ENCODE results near the gene OIT3.
A peak's percentile ranks its signal among the peaks of the same experiment; 100 is the strongest.

OIT3 gene

DNA sequence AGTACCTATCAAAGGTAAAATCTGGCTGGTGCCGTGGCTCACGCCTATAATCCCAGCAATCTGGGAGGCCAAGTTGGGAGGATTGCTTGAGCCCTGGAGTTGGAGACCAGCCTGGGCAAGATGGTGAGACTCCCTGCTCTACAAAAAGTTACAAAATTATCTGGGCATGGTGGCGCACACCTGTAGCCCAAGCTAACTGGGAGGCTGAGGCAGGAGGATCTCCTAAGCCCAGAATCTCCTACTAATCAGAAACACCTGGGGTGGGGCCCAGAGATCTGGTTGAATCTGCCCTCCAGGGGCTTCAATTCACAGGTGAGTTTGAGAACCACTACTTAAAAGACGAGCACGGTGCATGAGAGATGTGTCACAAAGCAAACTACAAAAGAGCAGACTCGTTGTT, 58.6 kb downstream of the OIT3 start:
- DNase-seq (ENCODE audit: low read depth, low spot score): no peak

DNA sequence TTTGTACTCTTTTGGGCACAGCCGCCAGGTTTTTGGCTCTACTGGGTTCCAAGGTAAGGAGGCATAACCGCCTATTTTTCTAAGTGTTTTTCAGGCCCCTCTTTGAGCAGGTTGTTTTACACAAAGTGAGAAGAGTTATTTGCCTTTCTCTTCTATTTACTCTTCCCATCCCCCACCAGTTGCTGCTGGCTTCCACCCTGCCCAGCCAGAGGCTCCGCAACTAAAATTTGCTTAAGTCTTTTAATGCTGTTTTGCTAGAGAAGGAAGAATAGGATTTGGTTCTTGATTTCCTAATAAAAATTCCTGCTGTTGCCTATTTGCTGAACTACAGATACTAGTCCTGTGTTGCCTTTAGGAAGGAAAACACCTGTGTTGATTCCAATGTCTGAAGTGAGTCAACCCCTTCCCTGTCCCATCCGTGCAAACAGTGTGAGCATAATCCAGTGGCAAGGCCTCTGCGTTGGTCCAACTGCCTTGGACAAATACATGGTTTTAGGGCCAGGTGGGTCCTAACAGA, 59.2 kb downstream of the OIT3 start:
- DNase-seq (ENCODE audit: low read depth, low spot score): peak; percentile 14

DNA sequence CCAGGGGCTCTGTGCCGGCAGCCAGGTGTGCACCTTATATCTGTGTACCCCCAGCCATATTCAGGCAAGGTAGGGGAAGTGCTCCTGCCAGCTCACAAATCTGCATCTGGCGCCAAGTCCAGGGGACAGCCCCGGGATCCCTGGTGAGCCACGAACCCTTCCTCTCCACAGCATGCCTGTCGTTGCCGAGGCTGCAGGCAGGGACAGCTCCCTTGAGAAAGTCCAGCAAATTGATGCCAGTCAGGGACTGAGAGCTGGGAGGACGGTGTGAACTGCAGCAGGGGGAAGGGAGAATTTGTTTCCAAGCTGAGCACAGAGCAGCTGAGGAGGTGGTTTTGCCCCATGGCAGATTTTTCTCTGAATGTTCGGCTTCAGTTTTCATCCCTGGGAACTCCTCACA, 60.1 kb downstream of the OIT3 start:
- DNase-seq (ENCODE audit: low read depth, low spot score): peak; percentile 65

DNA sequence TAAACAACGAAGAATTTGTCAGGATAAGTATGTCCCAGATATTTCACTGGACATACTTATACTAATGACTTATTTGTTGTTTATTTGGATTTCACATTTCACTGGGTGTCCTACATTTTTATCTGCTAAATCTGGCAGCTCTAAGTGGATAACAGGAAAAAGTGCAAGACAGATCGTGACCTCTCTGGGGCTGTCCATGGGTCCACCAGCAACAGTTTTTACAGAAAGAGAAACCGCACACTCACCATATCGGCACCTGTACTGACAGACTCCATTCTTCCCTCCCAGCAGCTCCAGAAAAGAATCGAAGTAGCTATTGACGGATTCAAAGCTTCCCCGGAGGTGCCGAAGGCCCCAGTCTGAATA, 60.7 kb downstream of the OIT3 start:
- DNase-seq (ENCODE audit: low read depth, low spot score): no peak

DNA sequence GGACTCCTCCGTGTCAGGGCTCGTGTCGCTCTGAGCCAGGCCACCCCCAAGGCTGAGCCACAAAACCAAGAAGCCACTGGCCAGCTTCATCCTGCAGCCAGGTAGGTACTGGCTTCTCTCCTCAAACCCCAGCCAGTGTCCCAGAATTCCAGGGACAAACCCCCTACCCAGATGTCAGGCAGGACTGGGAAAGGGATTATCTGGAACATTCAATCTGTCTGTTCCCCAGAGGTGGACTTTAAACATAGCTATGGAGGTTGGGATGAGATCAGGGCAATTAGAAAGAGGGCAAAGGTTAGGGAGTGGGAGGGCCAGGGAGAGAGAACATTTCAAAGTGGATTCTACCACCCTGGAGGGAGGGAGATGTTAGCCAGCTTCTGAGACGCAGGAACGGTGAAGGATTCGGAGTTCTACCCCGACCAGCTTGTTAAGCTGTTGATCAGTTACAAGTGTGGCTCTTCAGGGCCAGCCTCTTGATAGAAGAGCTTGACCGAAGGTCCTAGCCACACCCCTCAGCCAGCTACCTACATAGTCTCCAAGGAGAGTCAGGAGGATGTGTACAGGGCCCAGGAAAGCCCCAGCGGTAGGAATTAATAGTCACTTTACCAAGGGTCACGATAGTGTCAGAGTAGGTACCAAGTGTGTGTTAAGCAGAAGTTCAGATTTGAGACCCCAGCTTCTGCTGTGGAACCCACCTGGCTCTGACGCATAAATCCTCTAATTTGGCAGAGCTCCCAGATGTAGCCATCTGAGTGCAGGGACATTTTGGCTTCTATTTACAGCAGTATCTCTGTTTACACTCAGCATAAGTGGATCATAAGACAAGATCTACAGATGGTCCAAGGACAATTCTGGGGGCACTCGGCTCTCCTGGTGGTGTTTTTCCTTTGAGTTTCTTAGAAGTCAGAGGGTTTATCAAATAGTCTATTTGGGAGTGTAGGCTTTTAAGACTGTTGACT, 61.3 kb downstream of the OIT3 start, which contains the start of gene PLA2G12B:
Gene PLA2G12B (minus strand): TSS at position 211 of the 959 bp plus-strand sequence. CDS start 121 bp downstream, at position 90.
- peak; percentile 44 for DNase-seq (ENCODE audit: low read depth, low spot score)

DNA sequence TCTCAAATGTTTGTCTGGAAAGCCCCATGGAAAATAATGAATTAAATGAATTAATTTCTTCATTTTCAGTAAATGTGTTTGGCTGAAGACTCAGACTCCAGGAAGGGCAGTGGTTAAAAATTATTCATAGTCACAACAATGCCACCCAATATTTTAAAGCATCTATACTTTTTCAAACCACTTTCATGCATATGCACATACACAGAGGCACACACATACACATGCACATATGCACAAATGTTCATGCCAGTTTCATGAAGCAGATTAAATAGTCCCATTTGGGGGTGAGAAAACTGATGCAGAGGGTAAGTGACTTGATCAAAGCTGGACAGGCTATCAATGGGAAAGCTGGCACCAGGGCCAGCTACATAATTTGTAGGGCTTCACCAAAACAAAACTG, 62.5 kb downstream of the OIT3 start:
- DNase-seq (ENCODE audit: low read depth, low spot score): no peak

DNA sequence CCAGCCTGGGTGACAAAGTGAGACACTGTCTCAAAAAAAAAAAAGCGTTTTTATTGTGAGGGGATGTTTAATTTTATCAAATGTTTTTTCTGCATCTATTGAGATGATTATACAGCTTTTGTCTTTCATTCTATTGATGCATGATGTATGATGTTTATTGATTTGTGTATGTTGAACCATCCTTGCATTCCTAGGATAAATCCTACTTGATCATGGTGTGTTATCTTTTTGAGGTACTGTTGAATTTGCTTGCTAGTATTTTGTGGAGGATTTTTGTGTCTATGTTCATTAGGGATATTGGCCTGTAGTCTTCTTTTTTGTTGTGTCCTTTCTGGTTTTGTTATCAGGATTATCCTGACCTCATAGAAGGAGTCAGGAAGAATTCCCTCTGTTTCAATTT, 83.3 kb downstream of the OIT3 start:
- no peak for DNase-seq (ENCODE audit: low read depth, low spot score)

DNA sequence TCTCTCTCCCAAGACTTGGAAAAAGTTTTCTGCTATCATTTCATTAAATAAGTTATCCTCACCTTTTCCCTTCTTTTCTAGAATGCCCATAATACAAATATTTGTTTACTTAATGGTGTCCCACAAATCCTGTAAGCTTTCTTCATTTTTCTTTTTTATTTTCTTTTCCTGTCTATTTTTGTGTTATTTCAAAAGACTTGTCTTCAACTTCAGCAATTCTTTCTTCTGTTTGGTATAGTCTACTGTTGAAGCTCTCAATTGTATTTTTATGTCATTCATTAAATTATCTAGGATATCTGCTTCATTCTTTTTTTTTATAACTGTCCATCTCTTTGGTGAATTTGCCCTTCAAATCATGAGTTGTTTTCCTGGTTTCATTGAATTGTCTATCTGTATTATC, 86.2 kb downstream of the OIT3 start:
- no peak for DNase-seq (ENCODE audit: low read depth, low spot score)

DNA sequence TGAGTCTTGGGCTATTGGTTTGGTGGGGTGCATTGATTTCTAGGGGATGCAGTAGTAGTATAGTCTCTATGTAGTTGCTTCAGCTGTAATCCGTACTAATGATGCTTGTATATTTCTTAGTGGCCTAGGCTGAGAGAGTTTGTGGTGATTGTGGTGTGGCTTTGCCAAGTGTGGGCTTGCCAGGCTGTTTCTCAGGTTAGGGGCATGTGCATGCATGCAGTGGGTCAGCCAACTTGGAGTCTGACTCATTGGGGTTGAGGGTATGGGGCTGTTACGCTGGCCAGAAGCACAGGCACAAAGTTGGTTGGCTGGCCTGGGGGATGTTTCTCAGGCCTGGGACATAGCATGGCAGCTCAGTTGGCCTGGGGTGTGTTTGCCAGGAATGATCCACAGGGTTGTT, 86.8 kb downstream of the OIT3 start:
- no peak for DNase-seq (ENCODE audit: low read depth, low spot score)

DNA sequence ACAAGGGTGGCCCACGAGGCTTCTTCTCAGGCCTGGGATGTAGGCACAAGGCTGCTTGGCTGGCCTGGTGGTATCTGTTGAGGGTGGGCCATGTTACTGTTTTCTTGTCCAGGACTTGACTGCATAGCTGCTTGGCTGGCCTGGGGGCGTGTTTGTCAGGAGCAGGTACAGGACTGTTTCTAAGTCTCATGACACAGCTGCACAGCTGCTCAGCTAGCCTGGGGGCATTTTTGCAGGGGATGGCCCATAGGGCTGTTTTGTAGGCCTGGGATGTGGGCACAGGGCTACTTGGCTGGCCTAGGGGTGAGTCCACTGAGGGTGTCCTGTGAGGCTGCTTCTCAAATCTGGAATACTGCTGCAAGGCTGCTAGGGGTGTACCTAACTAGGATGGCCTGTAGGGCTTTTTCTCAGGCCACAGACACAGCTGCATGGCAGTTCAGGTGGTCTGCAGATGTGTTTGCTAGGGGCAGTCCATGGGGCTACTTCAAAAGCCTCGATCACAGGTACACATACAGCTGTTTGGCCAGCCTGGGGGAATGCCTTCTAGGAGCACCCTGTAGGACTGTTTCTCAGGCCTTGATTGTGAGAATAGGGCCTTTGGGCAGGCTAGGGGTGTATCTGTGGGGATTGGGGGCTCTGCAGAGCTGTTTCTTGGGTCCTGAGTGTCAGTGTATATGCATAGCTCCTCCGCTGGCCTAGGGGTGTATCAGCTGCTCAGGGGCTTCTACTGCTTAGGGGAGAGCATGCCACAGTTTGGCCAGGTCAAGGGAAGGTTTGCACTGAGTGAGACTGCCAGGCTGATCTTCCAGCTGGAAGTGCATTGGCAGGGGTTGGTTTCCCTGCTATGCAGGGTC, 87.7 kb downstream of the OIT3 start:
- DNase-seq (ENCODE audit: low read depth, low spot score): peak; percentile 32

DNA sequence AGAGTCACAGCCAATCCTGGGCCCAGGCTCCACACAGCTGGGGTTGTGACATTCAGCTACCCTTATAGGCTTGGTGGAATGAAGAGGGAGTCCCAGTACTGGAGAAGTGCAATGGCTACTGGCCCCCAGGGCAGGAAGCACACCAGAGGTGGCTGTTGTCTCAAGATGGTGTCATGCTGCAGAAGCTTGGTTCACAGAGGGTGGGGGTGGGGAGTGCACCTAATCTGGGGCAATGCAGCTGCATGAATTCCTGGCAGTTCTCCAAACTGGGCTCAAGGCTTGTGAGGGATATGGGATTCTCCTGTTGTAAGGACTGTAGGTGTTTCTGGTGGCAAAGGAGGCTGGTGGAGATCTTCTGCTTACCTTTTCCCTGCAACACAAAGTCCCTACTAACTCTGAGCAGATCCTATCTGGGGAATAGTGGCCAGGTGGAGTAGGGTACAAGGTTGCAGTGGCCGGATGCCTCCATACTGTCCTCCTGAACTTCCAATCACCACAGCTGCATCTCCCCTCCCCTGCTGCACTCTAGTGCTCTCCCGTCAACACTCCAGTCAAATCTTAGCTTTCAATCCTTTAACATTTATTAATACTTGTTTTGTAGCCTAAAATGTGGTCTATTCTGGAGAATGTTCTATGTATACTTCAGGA, 88.5 kb downstream of the OIT3 start:
- DNase-seq (ENCODE audit: low read depth, low spot score): peak; percentile 55

Measured in ELF-1 (cell line).